Caco-2 (cell line): ENCODE data around the gene GATM. TPM values are rescaled to one million over a fixed set of nuclear protein-coding genes. Genes with fewer than 3 reads are reported as not detected.

Experiments used
- BruUV-seq: library from RNA; stranded (reverse); fragments of 400-500 nt; replicated peaks from 2 replicates; lab custom pipeline; 2021; lab: Mats Ljungman, UMichigan
- CTCF ChIA-PET: fragments of 300-600 bp; sonication (Branson Sonifier 250); formaldehyde crosslinking; loops from one replicate; lab custom pipeline; 2022; ENCODE audit warnings: antibody characterized with exemption; lab: Charles Lee
- POLR2A ChIA-PET: fragments of 300-600 bp; sonication (Branson Sonifier 250); formaldehyde crosslinking; loops from one replicate; lab custom pipeline; 2022; ENCODE audit warnings: antibody characterized with exemption; lab: Charles Lee
- DNase-seq, 2 experiments: peaks; one replicate each; pipeline versions ENCODE4 v3.0.0 to v3.0.0-alpha.2; 2020 to 2022
- H3K27me3 ChIP-seq: replicated peaks from 2 replicates; pipeline ENCODE4 v1.6.0; 2011; ENCODE audit warnings: low read length; ENCODE audit not compliant: control insufficient read depth, insufficient read depth
- H3K36me3 ChIP-seq: 2 replicates; pipeline ENCODE4 v1.5.1; 2011; ENCODE audit warnings: low read length; ENCODE audit not compliant: control insufficient read depth, insufficient read depth
- H3K4me1 ChIP-seq: fragments of 250-450 bp; sonication (Bioruptor Pico); 2 replicates; pipeline ENCODE4 v1.5.1; 2020; ENCODE audit warnings: mild to moderate bottlenecking
- H3K4me3 ChIP-seq: 2 replicates; pipeline ENCODE4 v1.5.1; 2011; ENCODE audit warnings: low read depth, mild to moderate bottlenecking, control low read depth, low read length
- H3K9me3 ChIP-seq: fragments of 250-450 bp; sonication (Bioruptor Pico); 2 replicates; pipeline ENCODE4 v1.5.1; 2020; ENCODE audit warnings: mild to moderate bottlenecking, moderate library complexity
- H3K27ac Mint-ChIP-seq: one replicate; pipeline ENCODE4 v1.8.0; 2022; ENCODE audit warnings: mixed read lengths; ENCODE audit not compliant: unreplicated experiment
- H3K27me3 Mint-ChIP-seq: one replicate; pipeline ENCODE4 v1.8.0; 2022; ENCODE audit warnings: mixed read lengths; ENCODE audit not compliant: insufficient read depth, unreplicated experiment
- H3K36me3 Mint-ChIP-seq: one replicate; pipeline ENCODE4 v1.8.0; 2022; ENCODE audit warnings: mild to moderate bottlenecking, mixed read lengths; ENCODE audit not compliant: insufficient read depth, unreplicated experiment
- H3K4me1 Mint-ChIP-seq: one replicate; pipeline ENCODE4 v1.8.0; 2022; ENCODE audit warnings: low read depth, mixed read lengths; ENCODE audit not compliant: unreplicated experiment
- H3K4me3 Mint-ChIP-seq: one replicate; pipeline ENCODE4 v1.8.0; 2022; ENCODE audit warnings: mild to moderate bottlenecking, moderate library complexity, mixed read lengths; ENCODE audit not compliant: unreplicated experiment
- H3K9me3 Mint-ChIP-seq: one replicate; pipeline ENCODE4 v1.8.0; 2022; ENCODE audit warnings: mixed read lengths; ENCODE audit not compliant: unreplicated experiment
- CTCF ChIP-seq, 2 experiments: fragments of 200-600 bp in 1 of 2; IDR thresholded peaks; 1 replicate in 1 of 2; 2 replicates in 1 of 2; pipeline versions ENCODE4 v1.5.1 to v1.8.0; 2011 to 2022; ENCODE audit warnings: antibody characterized with exemption in 1 of 2, control low read depth in 1 of 2, inconsistent platforms in 1 of 2, low read depth in 1 of 2, low read length in 1 of 2, mild to moderate bottlenecking in 1 of 2, moderate library complexity in 1 of 2; ENCODE audit not compliant: insufficient read depth in 1 of 2, severe bottlenecking in 1 of 2, unreplicated experiment in 1 of 2
- intact Hi-C: fragments of 100-400 bp; cut with micrococcal nuclease; formaldehyde crosslinking; loops from one replicate; pipeline ENCODE4 v1.10.0; 2022; ENCODE audit not compliant: unreplicated experiment
- total RNA-seq: library from RNA; stranded (reverse); gene quantifications from 2 replicates; pipeline ENCODE4 v1.2.3, GENCODE V29; 2022

The GATM gene
- total RNA-seq, 1 experiment from 2014 or later, result 4.4 TPM

GRCh38 chr15:45349623-45350022, 28.7 kb downstream of the GATM start:
- no peaks in the 10 kb centered on the region for H3K9me3 Mint-ChIP-seq
- Histone ChIP-seq H3K36me3 (no peaks in the 10 kb centered on the region), H3K4me1 (peaks cover 46% of the 10 kb centered on the region), H3K4me3 (no peak overlapping the region), H3K27me3 (no peaks in the 10 kb centered on the region), H3K9me3 (no peaks in the 10 kb centered on the region)
- H3K4me3 Mint-ChIP-seq, result no peak overlapping the region
- H3K4me1 Mint-ChIP-seq, result peaks cover 57% of the 10 kb centered on the region
- intact Hi-C loops, result no loop called here
- BruUV-seq, result no TSS peak
- H3K36me3 Mint-ChIP-seq, result no peaks in the 10 kb centered on the region
- no peak for TF ChIP-seq CTCF (IDR thresholded peaks at IDR 0.05; ENCODE audit: insufficient read depth in 1 of 2, low read depth in 1 of 2, low read length in 1 of 2, severe bottlenecking in 1 of 2, unreplicated experiment in 1 of 2)
- no peak for DNase-seq
- ChIA-PET CTCF (no interaction called here), POLR2A (no interaction called here)
- no peaks in the 10 kb centered on the region for H3K27me3 Mint-ChIP-seq
- no peak overlapping the region for H3K27ac Mint-ChIP-seq

- ChIA-PET POLR2A (no interaction called here), CTCF (interaction anchor here (0.7 kb wide), 1 partner anchor 230 kb away, joined by 3 read pairs; no protein-coding TSS in a partner anchor)
- Histone ChIP-seq H3K27me3 (no peaks in the 10 kb centered on the region), H3K36me3 (no peaks in the 10 kb centered on the region), H3K9me3 (no peaks in the 10 kb centered on the region), H3K4me1 (peaks cover 63% of the 10 kb centered on the region), H3K4me3 (no peak overlapping the region)
- no TSS peak for BruUV-seq
- no peak for TF ChIP-seq CTCF (IDR thresholded peaks at IDR 0.05; ENCODE audit: insufficient read depth in 1 of 2, low read depth in 1 of 2, low read length in 1 of 2, severe bottlenecking in 1 of 2, unreplicated experiment in 1 of 2)
- H3K27me3 Mint-ChIP-seq, result no peaks in the 10 kb centered on the region
- H3K9me3 Mint-ChIP-seq, result no peaks in the 10 kb centered on the region
- intact Hi-C loops, result no loop called here
- H3K36me3 Mint-ChIP-seq, result no peaks in the 10 kb centered on the region
- peaks cover 58% of the 10 kb centered on the region for H3K4me1 Mint-ChIP-seq
- DNase-seq, result no peak
- peak overlapping the region; percentile 68 for H3K27ac Mint-ChIP-seq
- H3K4me3 Mint-ChIP-seq, result no peak overlapping the region
These were observed 30.4 kb downstream of the GATM start for GRCh38 chr15:45347989-45348388.

- no peaks in the 10 kb centered on the region for H3K27me3 Mint-ChIP-seq
- no peaks in the 10 kb centered on the region for H3K36me3 Mint-ChIP-seq
- peak overlapping the region; percentile 23 for H3K4me3 Mint-ChIP-seq
- no peaks in the 10 kb centered on the region for H3K27me3 ChIP-seq
- peaks cover 54% of the 10 kb centered on the region for H3K4me1 Mint-ChIP-seq
- POLR2A ChIA-PET, result no interaction called here
- no peaks in the 10 kb centered on the region for H3K9me3 Mint-ChIP-seq
- CTCF ChIA-PET, result no interaction called here
- intact Hi-C loops, result no loop called here
- H3K4me3 ChIP-seq, result no peak overlapping the region
- no peaks in the 10 kb centered on the region for H3K9me3 ChIP-seq
- no peaks in the 10 kb centered on the region for H3K36me3 ChIP-seq
- H3K27ac Mint-ChIP-seq, result peak overlapping the region; percentile 87
- H3K4me1 ChIP-seq, result peaks cover 71% of the 10 kb centered on the region
- no TSS peak for BruUV-seq
- no peak for TF ChIP-seq CTCF (IDR thresholded peaks at IDR 0.05; ENCODE audit: insufficient read depth in 1 of 2, low read depth in 1 of 2, low read length in 1 of 2, severe bottlenecking in 1 of 2, unreplicated experiment in 1 of 2)
- no peak for DNase-seq
These were observed 31.3 kb downstream of the GATM start for GRCh38 chr15:45347033-45347432.
